GM12872 (cell line): ENCODE measurements around the gene LINC00237.
A peak's percentile ranks its signal among the peaks of the same experiment; 100 is the strongest.

Experiments
- CTCF ChIP-seq: IDR thresholded peaks from 3 replicates; pipeline ENCODE4 v1.5.1; 2011; ENCODE audit warnings: low read depth, mild to moderate bottlenecking, low read length, moderate library complexity; ENCODE audit not compliant: insufficient read depth

LINC00237 gene

DNA sequence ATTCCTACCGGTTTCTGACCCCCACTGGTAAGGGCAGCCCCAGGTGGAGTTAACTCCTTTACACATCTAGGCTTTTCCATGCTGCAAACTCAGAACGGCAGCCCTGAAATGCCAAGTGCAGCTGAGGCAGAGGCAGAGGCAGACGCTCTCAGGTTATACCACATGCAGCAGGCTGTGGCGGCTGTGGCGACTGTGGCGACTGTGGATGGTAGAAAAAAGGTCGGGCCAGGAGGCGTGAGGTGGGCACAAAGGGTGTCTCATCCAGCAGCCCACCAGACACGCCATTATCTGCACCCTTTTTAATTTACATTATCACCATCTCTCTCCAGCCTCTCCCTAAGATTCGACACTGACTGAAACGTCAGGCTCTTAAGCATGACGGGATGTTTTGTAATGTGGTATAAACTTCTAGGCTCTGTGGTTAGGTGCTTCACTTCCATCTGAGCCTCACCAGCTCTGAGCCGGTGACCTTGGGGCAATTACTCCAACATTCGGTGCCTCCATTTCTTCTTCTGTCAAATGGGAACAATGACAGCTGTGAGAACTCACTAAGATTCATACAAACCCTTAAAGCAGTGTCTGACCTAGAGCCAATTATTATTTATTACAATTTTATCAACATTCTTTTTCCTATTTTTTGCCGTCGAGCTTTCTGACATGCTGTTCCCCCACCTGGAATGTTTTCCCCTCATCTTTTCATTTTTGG, 27.9 kb upstream of the LINC00237 start:
- no peak for TF ChIP-seq CTCF

- no peak for TF ChIP-seq CTCF
Observed at GRCh38 chr20:21133404-21133803, 27.2 kb upstream of the LINC00237 start.

DNA sequence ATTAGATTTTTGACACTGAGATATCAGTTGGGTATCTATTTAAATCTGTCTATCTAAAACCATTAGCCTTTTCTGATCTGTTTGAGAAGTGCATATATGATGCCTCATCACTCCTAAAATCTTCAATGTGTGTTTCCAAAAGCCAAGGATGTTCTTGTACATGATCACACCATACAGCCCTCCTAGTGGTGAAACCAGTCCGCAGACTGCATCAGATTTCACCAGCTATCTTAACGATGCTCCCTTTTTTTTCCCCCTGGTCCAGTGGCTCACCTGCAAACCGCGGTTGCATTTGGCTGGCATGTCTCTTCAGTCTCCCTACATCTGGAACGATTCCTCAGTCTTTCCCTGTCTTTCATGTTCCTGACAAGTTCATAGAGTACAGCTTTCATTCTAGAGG, 23.7 kb upstream of the LINC00237 start:
- TF ChIP-seq CTCF: peak; percentile 6; the same call in 1 of the 3 replicates

DNA sequence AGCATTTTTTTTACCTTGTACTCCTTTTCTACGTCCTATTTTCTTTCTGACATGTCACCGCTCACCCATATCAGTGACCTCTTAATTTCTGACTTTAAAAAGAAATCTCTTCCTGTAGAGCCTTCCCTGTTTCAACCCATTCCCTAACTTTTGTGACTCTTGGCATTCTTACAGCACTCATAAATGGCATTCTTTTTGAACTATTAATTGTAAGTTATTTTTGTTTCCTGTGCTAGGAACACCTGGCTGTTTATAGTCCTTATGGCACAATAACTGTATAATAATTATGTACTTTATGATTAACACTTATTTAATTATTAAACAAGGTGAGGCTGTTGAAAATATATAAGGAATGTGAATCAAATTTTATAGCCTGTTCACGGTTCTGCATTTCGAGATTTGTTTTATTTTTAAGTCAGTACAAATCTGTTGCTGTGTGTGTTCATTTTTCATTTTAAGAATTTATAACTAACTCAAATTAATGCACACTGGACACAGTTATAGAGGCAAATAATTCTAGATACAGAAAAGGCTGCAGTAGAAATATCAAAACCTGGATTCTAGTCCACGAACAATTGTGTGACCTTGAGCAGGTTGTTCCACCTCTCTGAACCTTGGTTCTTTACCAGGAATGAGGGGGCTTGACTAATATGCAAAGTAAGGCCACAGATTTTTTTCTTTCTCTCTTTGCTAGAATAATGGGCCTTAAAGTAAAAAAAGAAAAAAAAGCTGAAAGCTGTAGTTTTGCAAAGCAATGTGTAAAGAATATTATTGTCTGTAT, 21.2 kb upstream of the LINC00237 start:
- TF ChIP-seq CTCF: no peak

DNA sequence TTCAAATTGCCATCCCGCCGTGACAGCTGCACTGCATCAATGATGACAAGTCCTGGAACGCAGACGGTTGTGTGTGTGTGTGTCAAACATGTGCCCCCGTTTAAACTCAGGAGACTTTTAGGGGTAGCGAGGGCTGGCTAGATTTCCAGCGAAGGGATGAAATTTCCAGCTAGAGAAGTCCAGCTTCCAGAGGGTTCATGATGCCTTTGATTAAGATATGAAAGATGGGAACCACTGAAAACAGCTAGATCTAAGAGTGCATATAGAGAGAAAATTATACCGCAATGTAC, 20.4 kb upstream of the LINC00237 start:
- TF ChIP-seq CTCF: no peak

DNA sequence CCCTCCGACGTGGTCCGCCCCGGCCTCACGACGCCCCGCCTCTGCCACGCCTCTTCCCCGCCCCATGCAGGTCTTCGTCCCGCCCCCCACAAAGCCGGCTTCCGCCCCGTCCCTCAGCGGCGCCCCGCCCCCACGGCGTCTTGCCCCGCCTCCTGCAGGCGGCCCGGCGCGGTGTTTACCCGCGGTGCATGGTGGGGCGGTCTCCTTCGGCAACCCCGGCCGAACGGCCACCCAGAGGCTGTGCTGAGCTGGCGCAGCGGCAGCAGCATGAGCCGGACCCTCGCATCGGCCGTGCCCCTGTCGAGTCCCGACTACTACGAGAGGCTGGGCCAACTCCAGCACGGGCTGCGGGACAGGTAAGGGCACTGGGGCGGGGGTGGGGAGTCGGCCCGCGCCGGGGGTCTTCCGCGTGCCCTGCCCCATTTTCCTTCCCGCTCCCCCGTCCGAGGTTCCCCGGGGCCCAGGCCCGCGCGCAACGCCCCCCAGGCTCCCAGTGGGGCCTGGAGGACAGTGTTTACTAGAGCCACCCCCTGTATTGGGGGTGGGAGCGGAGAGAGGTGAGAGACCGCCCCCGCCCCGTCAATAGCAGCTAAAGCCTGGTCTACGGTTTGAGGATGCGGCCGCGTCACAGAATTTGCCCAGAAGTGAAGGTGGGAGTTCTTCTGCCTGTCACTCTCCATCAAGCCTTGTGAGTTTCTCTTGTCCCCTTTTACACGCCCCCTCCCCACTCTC, 19.9 kb upstream of the LINC00237 start, which contains the start of gene KIZ:
Gene KIZ, plus strand, starts transcription at position 234 of the 732 bp plus-strand sequence. Its CDS starts 34 bp downstream, at position 268.
- TF ChIP-seq CTCF: peak; percentile 52
